Ascending aorta (tissue), 2 donors: ENCODE results near the gene SLC7A6. TPM values are rescaled to one million over a fixed set of nuclear protein-coding genes. Genes with fewer than 3 reads are reported as not detected.

ENCODE experiments used
- DNase-seq, 2 donors: peaks; one replicate each; pipeline ENCODE4 v3.0.0-alpha.2; 2019; ENCODE audit warnings: low spot score in 2 of 2
- H3K27ac ChIP-seq, 2 donors: fragments of 200-600 bp; sonication (generic); one replicate each; pipeline ENCODE4 v1.5.1; 2016 to 2017; ENCODE audit warnings: mild to moderate bottlenecking in 1 of 2
- H3K27me3 ChIP-seq: fragments of 200-600 bp; sonication (generic); one replicate; pipeline ENCODE4 v1.5.1; 2017
- H3K36me3 ChIP-seq, 2 donors: fragments of 200-600 bp; sonication (generic); one replicate each; pipeline ENCODE4 v1.5.1; 2016
- H3K4me1 ChIP-seq, 2 donors: fragments of 200-600 bp; sonication (generic); one replicate each; pipeline ENCODE4 v1.5.1; 2016 to 2017; ENCODE audit warnings: mild to moderate bottlenecking in 1 of 2
- H3K4me3 ChIP-seq, 2 donors: fragments of 200-600 bp; sonication (generic); one replicate each; pipeline ENCODE4 v1.5.1; 2016 to 2017; ENCODE audit warnings: mild to moderate bottlenecking in 1 of 2
- H3K9me3 ChIP-seq, 2 donors: fragments of 200-600 bp; sonication (generic); one replicate each; pipeline ENCODE4 v1.5.1; 2016
- intact Hi-C: fragments of 100-400 bp; cut with DNase I; formaldehyde crosslinking; loops from one replicate; pipeline ENCODE4 v1.15.1; 2023
- total RNA-seq: library from RNA; depleted of rRNA; stranded (reverse); fragments of >200 nt; gene quantifications from one replicate; pipeline ENCODE4 v1.1.0, GENCODE V29; 2016
- TF ChIP-seq, protein P1 (sequence below), 3 experiments: fragments of 200-600 bp in 2 of 3; fragments of 450-650 bp in 1 of 3; sonication (generic) in 2 of 3; IDR thresholded peaks; one replicate each; pipeline ENCODE4 v1.5.1; 2016 to 2019; ENCODE audit warnings: antibody characterized with exemption in 3 of 3, mild to moderate bottlenecking in 1 of 3, moderate library complexity in 1 of 3

SLC7A6 gene
- total RNA-seq, 1 donor from 2014 or later, result 27.7 TPM

DNA sequence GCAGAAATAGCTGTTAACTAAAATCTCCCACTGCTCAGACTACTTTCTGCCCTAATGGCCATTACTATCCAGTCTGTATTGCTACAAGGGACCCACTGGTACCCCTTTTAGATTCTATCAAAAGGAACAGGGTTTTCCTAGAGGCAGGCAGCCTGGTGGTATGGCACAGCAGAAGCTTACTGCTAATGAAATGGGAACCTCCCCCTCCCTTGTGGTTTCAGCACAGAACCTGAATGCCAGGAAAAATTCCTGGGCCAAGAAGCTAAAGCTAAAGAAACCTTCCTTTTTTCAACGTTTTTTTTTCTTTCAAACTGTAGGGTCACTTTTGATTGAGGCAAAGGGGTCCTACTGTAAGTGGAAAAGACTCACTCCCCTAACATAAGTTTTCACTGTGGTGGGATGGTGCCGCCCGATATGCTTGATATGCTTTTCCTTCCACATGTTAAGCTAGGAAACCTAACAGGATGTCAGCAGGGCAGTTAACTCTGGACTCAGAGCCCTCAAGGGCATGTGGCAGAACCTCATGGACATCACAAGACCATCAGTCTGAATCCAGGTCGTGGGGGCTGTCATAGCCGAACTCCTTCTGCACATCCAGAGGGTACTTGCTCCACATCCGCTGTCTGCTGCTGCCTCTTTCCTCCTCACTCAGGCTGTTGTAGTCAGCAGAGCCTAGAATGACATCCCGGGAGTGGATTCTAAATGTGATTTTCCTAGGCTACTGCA is 36.6 kb downstream of the SLC7A6 start:
- no peak for DNase-seq
- H3K27me3 ChIP-seq, result no peaks in the 10 kb centered on the region
- intact Hi-C loops, result no loop called here
- no peak overlapping the region for H3K27ac ChIP-seq
- no peak overlapping the region for H3K4me3 ChIP-seq
- no peaks in the 10 kb centered on the region for H3K9me3 ChIP-seq
- H3K4me1 ChIP-seq, result no peaks in the 10 kb centered on the region
- peaks cover 78 to 94% of the 10 kb centered on the region in 2 donors for H3K36me3 ChIP-seq
- TF ChIP-seq, protein P1, sequence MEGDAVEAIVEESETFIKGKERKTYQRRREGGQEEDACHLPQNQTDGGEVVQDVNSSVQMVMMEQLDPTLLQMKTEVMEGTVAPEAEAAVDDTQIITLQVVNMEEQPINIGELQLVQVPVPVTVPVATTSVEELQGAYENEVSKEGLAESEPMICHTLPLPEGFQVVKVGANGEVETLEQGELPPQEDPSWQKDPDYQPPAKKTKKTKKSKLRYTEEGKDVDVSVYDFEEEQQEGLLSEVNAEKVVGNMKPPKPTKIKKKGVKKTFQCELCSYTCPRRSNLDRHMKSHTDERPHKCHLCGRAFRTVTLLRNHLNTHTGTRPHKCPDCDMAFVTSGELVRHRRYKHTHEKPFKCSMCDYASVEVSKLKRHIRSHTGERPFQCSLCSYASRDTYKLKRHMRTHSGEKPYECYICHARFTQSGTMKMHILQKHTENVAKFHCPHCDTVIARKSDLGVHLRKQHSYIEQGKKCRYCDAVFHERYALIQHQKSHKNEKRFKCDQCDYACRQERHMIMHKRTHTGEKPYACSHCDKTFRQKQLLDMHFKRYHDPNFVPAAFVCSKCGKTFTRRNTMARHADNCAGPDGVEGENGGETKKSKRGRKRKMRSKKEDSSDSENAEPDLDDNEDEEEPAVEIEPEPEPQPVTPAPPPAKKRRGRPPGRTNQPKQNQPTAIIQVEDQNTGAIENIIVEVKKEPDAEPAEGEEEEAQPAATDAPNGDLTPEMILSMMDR (IDR thresholded peaks at IDR 0.05), result no peak

GRCh38 chr16:68306633-68307032 is 42.3 kb downstream of the SLC7A6 start:
- intact Hi-C loops, result no loop called here
- Histone ChIP-seq H3K36me3 (peaks cover 47 to 63% of the 10 kb centered on the region in 2 donors), H3K27me3 (no peaks in the 10 kb centered on the region), H3K9me3 (no peaks in the 10 kb centered on the region), H3K4me1 (peaks cover 7 to 11% of the 10 kb centered on the region in 2 donors), H3K27ac (no peak overlapping the region), H3K4me3 (no peak overlapping the region)
- DNase-seq, result no peak
- TF ChIP-seq, protein P1 (IDR thresholded peaks at IDR 0.05), result no peak

GRCh38 chr16:68309799-68310198 is 45.5 kb downstream of the SLC7A6 start:
- TF ChIP-seq, protein P1 (IDR thresholded peaks at IDR 0.05), result no peak
- no peak for DNase-seq

GRCh38 chr16:68310437-68310773 is 46.1 kb downstream of the SLC7A6 start:
- H3K4me3 ChIP-seq, result peak overlapping the region; percentile 87 to 88
- H3K27me3 ChIP-seq, result no peaks in the 10 kb centered on the region
- intact Hi-C loops, result loop anchor here (2.0 kb wide), 1 partner anchor 18 kb away; no protein-coding TSS in a partner anchor
- H3K36me3 ChIP-seq, result peaks cover 14 to 29% of the 10 kb centered on the region in 2 donors
- H3K4me1 ChIP-seq, result peaks cover 7 to 17% of the 10 kb centered on the region in 2 donors
- peak overlapping the region; percentile 58 to 68 for H3K27ac ChIP-seq
- TF ChIP-seq, protein P1 (IDR thresholded peaks at IDR 0.05), result no peak
- no peaks in the 10 kb centered on the region for H3K9me3 ChIP-seq
- DNase-seq, result no peak

More at GRCh38 chr16:68309799-68310198, 45.5 kb downstream of the SLC7A6 start:
- intact Hi-C loops, result loop anchor here (2.0 kb wide), 1 partner anchor 19 kb away; no protein-coding TSS in a partner anchor
- H3K27me3 ChIP-seq, result no peaks in the 10 kb centered on the region
- peaks cover 20 to 33% of the 10 kb centered on the region in 2 donors for H3K36me3 ChIP-seq
- peak overlapping the region in 1 of 2 donors; percentile 68 for H3K27ac ChIP-seq
- no peaks in the 10 kb centered on the region for H3K9me3 ChIP-seq
- peak overlapping the region; percentile 87 to 88 for H3K4me3 ChIP-seq
- H3K4me1 ChIP-seq, result peaks cover 7 to 17% of the 10 kb centered on the region in 2 donors

DNA sequence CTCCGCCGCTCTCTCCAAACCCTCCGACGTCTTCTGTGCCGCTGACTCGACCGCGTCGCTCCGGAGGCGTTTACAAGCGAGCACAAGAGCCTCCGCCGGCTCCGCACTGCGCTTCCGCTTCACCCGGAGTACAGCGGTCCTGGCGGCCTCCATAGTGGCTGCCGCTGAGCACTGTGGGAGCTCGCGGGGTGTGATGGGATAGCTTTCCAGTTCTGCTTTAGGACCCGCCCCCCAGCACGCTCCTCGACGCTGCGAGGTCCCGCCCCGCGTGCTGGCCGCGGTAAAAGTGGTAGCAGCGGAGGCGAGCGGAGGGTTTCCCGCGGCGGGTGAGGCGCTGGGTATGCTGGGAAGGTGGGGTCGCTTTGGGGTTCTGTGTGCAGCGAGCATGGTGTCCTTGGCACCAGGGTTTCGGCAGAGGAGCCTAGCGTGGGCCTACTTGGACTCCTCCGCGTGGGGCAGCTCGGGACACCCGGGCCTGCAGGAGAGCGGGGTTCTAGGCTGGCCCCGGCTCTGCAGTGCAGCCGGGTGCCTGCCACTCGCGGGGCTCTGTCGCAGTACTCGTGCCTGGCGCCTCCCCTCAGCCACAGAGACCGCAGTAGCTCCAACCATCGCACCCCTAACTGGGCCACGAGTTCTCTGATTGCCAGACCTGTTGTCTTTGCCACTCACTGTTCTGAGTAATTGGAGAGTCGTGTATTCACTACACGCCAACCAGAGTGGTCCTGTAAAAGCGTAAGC is 46.6 kb downstream of the SLC7A6 start, which contains the start of the genes PRMT7 and SLC7A6OS:
Gene PRMT7, plus strand, starts transcription at position 246 of the 738 bp plus-strand sequence. CDS start 4,961 bp downstream, outside the sequence.
Gene SLC7A6OS, minus strand, starts transcription at position 173 of the 738 bp plus-strand sequence. Its CDS starts 20 bp downstream, at position 153.
- intact Hi-C loops, result loop anchor here (1.0 to 2.0 kb wide), 2 partner anchors 18 to 46 kb away; no protein-coding TSS in a partner anchor
- TF ChIP-seq, protein P1 (IDR thresholded peaks at IDR 0.05), result peak in 2 of 3 experiments; percentile 20 to 53
- H3K27me3 ChIP-seq, result no peaks in the 10 kb centered on the region
- H3K4me3 ChIP-seq, result peak within 1 kb of the TSS; percentile 87 to 88
- DNase-seq, result peak; percentile 68 to 93
- peaks cover 7 to 17% of the 10 kb centered on the region in 2 donors for H3K4me1 ChIP-seq
- H3K9me3 ChIP-seq, result no peaks in the 10 kb centered on the region
- peaks cover 14 to 30% of the 10 kb centered on the region in 2 donors for H3K36me3 ChIP-seq
- peak within 1 kb of the TSS; percentile 58 to 68 for H3K27ac ChIP-seq
